ENCODE measurements around the gene HYDIN. TPM values are rescaled to one million over a fixed set of nuclear protein-coding genes. Genes with fewer than 3 reads are reported as not detected.

HYDIN gene
- total RNA-seq (1 to 10 TPM in 3 of 4 donors, under 1 TPM in 1; 0.33 to 7.5 (median 3.6) TPM), polyA plus RNA-seq (under 1 TPM in 2 of 3 donors, not detected in 1; under 0.01 to 0.35 TPM)

- 15% methylated on average over 38 of the region's 38 CpGs for WGBS, 2 donors
- Histone ChIP-seq H3K4me3 (no peak within 1 kb of the TSS), H3K9me3 (peaks cover 0 to 9% (median 2%) of the 10 kb centered on the region in 4 donors)
Observed at GRCh38 chr16:71230122-71230845, at the start of gene HYDIN. TSS of gene HYDIN (minus strand) at chr16:71230722. CDS start at chr16:71186895, 43,827 bp downstream.

GRCh38 chr16:71276589-71277334, 46.2 kb upstream of the HYDIN start:
- intact Hi-C loops (cut with DNase I) = no loop called here
- Histone ChIP-seq H3K36me3 (no peaks in the 10 kb centered on the region), H3K4me1 (no peaks in the 10 kb centered on the region), H3K27ac (no peak overlapping the region), H3K9me3 (peaks cover 0 to 2% (median 0%) of the 10 kb centered on the region in 4 donors), H3K4me3 (no peak overlapping the region), H3K27me3 (no peaks in the 10 kb centered on the region)
- no peak for DNase-seq
- TF ChIP-seq POLR2A (IDR thresholded peaks at IDR 0.05) = no peak
- no peak for TF ChIP-seq CTCF (IDR thresholded peaks at IDR 0.05)
- no peak for TF ChIP-seq EP300 (IDR thresholded peaks at IDR 0.05)
- TF ChIP-seq POLR2AphosphoS5 (IDR thresholded peaks at IDR 0.05) = no peak
- WGBS, 2 donors = 94 to 95% methylated on average over 4 of the region's 4 CpGs

More at GRCh38 chr16:71230122-71230845, at the start of gene HYDIN:
- H3K4me1 ChIP-seq = no peaks in the 10 kb centered on the region
- no peaks in the 10 kb centered on the region for H3K36me3 ChIP-seq
- no peak within 1 kb of the TSS for H3K27ac ChIP-seq
- intact Hi-C loops (cut with DNase I) = no loop called here
- H3K27me3 ChIP-seq = peaks cover 0 to 22% (median 7%) of the 10 kb centered on the region in 3 donors
- TF ChIP-seq POLR2A (IDR thresholded peaks at IDR 0.05) (no peak), POLR2AphosphoS5 (IDR thresholded peaks at IDR 0.05) (no peak), EP300 (IDR thresholded peaks at IDR 0.05) (no peak)
- DNase-seq = no peak

GRCh38 chr16:71273384-71273783, 42.9 kb upstream of the HYDIN start:
- 94 to 97% methylated on average over 1 of the region's 1 CpG for WGBS, 2 donors
- no peaks in the 10 kb centered on the region for H3K36me3 ChIP-seq
- intact Hi-C loops (cut with DNase I) = no loop called here
- DNase-seq = no peak
- no peak overlapping the region for H3K27ac ChIP-seq
- no peaks in the 10 kb centered on the region for H3K27me3 ChIP-seq
- TF ChIP-seq EP300 (IDR thresholded peaks at IDR 0.05) (no peak), POLR2A (IDR thresholded peaks at IDR 0.05) (no peak), CTCF (IDR thresholded peaks at IDR 0.05) (no peak), POLR2AphosphoS5 (IDR thresholded peaks at IDR 0.05) (no peak)
- no peaks in the 10 kb centered on the region for H3K4me1 ChIP-seq
- H3K9me3 ChIP-seq = peaks cover 0 to 2% (median 0%) of the 10 kb centered on the region in 4 donors
- no peak overlapping the region for H3K4me3 ChIP-seq

- Histone ChIP-seq H3K36me3 (no peaks in the 10 kb centered on the region), H3K27me3 (no peaks in the 10 kb centered on the region)
- intact Hi-C loops (cut with DNase I) = no loop called here
Observed at GRCh38 chr16:71264299-71264698, 33.8 kb upstream of the HYDIN start.

More at GRCh38 chr16:71264299-71264698, 33.8 kb upstream of the HYDIN start:
- no peak overlapping the region for H3K4me3 ChIP-seq
- no peak overlapping the region for H3K27ac ChIP-seq
- no peak for TF ChIP-seq CTCF (IDR thresholded peaks at IDR 0.05)
- no peak for TF ChIP-seq POLR2A (IDR thresholded peaks at IDR 0.05)
- TF ChIP-seq EP300 (IDR thresholded peaks at IDR 0.05) = no peak
- no peak for TF ChIP-seq POLR2AphosphoS5 (IDR thresholded peaks at IDR 0.05)
- no peak for DNase-seq
- no peaks in the 10 kb centered on the region for H3K9me3 ChIP-seq
- no peaks in the 10 kb centered on the region for H3K4me1 ChIP-seq
- WGBS, 2 donors = 44 to 58% methylated on average over 3 of the region's 3 CpGs

All from sigmoid colon (tissue), 7 donors.